Measurements from ENCODE around the gene DBNDD1. TPM values are rescaled to one million over a fixed set of nuclear protein-coding genes. Genes with fewer than 3 reads are reported as not detected.
"Not testable (repeated sequence)": the region's sequence is repeated elsewhere in the genome, so short reads cannot be mapped to it uniquely, and the experiment has no call there.

Gene DBNDD1
- total RNA-seq, 1 experiment from 2014 or later = 1.3 TPM

DNA sequence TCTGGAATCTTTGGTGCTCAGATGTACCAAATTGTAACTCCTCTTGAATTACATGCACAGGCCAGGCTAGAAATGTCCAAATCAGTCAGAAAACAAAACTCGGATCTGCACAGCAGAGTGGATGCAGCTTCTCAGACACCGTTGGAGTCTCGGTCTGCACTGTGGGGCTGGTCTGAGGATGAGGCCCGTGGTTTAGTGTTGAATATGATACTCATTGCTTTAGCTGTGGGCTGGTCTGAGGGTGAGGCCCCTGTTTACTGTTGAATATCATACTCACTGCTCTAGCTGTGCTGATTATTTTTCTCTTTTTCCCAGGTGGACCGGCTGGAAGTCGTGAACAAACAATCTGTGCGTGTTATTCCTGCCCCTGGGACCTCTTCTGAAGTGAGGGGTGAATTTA lies 35.0 kb downstream of the DBNDD1 start:
- no peaks in the 10 kb centered on the region for H3K4me1 ChIP-seq (replicated peaks)
- no peaks in the 10 kb centered on the region for H3K9me3 ChIP-seq (replicated peaks)
- no peak overlapping the region for H3K27ac ChIP-seq
- no peaks in the 10 kb centered on the region for H3K27me3 ChIP-seq (replicated peaks)
- peaks cover 85% of the 10 kb centered on the region for H3K36me3 ChIP-seq
- DNase-seq (ENCODE audit: low read depth in 1 of 2, low spot score in 2 of 2) = no peak
- no peak overlapping the region for H3K4me3 ChIP-seq

DNA sequence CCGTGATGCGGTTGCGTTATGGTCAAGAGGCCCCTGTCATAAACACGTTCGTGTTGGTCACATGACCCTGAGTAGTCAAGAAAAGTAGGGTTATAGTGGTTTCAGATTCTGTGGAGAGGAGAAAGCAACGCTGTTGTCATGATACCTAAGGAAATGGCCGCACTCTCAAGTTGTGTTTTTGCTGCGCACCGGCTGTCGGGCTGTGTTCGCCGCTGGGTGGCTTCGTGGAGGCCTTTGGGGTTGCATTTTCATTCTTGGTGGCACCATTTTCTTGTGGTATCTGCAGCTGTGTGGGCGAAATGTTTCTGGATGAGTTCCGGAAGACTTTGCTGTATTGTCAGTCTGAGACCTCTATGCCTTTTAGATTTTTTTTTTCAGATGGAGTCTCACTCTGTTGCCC lies 35.7 kb downstream of the DBNDD1 start:
- H3K27me3 ChIP-seq (replicated peaks) = no peaks in the 10 kb centered on the region
- no peak for DNase-seq (ENCODE audit: low read depth in 1 of 2, low spot score in 2 of 2)
- H3K4me3 ChIP-seq = no peak overlapping the region
- H3K36me3 ChIP-seq = peaks cover 82% of the 10 kb centered on the region
- no peaks in the 10 kb centered on the region for H3K9me3 ChIP-seq (replicated peaks)
- no peak overlapping the region for H3K27ac ChIP-seq
- no peaks in the 10 kb centered on the region for H3K4me1 ChIP-seq (replicated peaks)

DNA sequence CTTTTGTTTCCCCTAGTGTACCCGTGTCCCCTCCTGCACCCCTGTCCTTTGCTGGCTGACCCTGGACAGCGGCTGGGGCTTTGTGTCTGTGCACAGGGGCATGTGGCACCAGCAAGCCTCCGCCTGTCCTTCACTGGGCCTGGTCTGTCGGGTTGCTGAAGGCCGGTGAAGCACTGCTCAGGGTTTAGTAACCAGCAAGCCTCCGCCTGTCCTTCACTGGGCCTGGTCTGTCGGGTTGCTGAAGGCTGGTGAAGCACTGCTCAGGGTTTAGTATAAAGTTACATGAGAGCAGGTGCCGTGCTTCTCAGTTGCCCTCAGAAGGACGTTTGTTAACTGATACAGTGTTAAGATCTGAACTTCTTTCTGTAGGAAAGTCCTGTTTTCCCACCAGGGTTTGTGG lies 36.9 kb downstream of the DBNDD1 start:
- H3K4me3 ChIP-seq = no peak overlapping the region
- no peak for DNase-seq (ENCODE audit: low read depth in 1 of 2, low spot score in 2 of 2)
- H3K4me1 ChIP-seq (replicated peaks) = no peaks in the 10 kb centered on the region
- no peaks in the 10 kb centered on the region for H3K9me3 ChIP-seq (replicated peaks)
- H3K27me3 ChIP-seq (replicated peaks) = no peaks in the 10 kb centered on the region
- H3K27ac ChIP-seq = no peak overlapping the region
- peaks cover 84% of the 10 kb centered on the region for H3K36me3 ChIP-seq

DNA sequence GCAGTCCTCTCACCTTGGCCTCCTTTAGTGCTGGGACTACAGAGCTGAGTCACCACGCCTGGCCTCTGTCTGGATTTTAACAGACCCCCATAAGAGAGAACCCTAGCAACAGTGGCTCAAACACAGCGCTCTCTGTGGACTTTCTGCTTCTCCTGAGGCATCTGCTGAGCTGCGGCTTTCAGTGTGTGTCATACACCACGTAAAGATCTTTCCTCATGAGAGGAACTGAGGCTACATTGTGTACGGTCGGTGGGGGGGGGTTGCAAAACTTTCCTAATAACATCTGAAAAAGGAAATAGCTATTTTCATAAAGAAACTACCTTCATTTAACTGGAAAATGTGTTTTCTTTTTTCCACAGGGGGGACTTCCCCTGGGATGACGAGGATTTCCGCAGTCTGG lies 37.8 kb downstream of the DBNDD1 start:
- Histone ChIP-seq H3K27me3 (replicated peaks) (no peaks in the 10 kb centered on the region), H3K9me3 (replicated peaks) (no peaks in the 10 kb centered on the region), H3K4me3 (no peak overlapping the region), H3K27ac (no peak overlapping the region), H3K36me3 (peaks cover 78% of the 10 kb centered on the region), H3K4me1 (replicated peaks) (no peaks in the 10 kb centered on the region)
- no peak for DNase-seq (ENCODE audit: low read depth in 1 of 2, low spot score in 2 of 2)

DNA sequence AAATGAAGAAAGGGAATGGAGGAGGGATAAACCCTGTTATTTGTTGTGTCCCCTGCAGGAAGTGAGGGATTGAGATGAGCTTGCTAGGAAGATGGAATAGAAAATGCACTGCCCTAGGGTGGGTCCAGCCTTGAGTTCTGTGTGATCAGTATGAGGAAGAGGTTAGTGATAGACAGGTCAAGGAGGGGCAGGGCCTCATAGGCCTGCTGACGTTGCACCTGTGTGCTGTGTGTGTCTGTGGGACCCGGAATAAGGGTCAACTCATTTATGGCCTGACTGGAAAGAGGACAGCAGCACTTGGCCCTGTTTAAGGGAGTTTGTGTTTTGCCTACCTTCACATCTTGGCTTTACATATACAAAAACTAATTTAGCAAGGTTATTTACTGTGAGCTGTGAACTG lies 44.4 kb downstream of the DBNDD1 start:
- Histone ChIP-seq H3K9me3 (replicated peaks) (no peaks in the 10 kb centered on the region), H3K27ac (no peak overlapping the region), H3K36me3 (peaks cover 47% of the 10 kb centered on the region), H3K27me3 (replicated peaks) (no peaks in the 10 kb centered on the region), H3K4me3 (no peak overlapping the region), H3K4me1 (replicated peaks) (peaks cover 22% of the 10 kb centered on the region)
- DNase-seq (ENCODE audit: low read depth in 1 of 2, low spot score in 2 of 2) = no peak

DNA sequence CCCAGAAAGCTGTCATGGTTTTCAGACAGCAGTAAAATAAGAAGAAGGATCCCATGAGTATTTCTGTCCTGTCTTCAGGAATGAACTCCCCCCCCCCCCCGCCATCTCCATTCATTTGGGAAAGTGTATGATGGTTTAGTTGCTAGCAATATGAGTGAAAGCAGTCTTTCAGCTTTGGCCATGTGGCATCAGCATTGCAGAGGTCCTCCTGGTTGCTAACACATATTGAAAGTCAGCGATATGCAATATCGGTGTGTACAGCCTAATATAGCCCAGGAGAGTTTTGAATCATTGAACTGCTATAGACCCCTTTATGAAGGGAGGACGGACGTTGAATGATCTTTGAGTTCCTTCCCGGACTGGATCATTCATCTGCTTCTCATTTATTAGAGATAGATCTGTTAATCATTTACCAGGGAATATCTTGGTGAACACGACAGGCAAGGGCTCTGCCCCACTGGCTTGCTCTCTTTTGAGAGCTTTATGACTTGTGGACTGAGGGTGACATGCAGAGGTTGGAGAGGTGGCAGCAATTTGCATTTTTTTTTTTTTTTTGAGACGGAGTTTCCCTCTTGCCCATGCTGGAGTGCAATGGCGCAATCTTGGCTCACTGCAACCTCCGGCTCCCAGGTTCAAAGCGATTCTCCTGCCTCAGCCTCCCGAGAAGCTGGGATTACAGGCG lies 45.5 kb downstream of the DBNDD1 start:
- Histone ChIP-seq H3K36me3 (peaks cover 45% of the 10 kb centered on the region), H3K27ac (no peak overlapping the region), H3K27me3 (replicated peaks) (no peaks in the 10 kb centered on the region), H3K9me3 (replicated peaks) (no peaks in the 10 kb centered on the region), H3K4me1 (replicated peaks) (peaks cover 22% of the 10 kb centered on the region), H3K4me3 (peak overlapping the region; percentile 99)
- no peak for DNase-seq (ENCODE audit: low read depth in 1 of 2, low spot score in 2 of 2)

DNA sequence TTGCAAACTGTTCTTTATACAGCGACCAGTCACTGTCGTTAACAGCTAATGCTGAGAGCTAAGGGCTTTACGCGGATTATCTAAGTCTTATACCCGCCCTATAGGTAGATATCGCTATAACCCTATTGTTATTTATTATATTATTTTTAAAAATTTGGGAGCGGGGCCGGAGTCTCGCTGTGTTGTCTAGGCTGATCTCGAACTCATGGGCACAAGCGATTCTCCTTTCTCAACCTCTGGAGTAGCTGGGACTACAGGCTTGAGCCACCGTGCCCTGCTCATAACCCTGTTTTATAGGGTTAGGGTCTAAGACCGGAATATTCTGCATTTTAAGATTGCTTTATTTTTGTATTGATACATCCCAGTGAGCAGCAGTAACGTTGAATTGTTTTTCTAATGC lies 46.0 kb downstream of the DBNDD1 start:
- Histone ChIP-seq H3K4me3 (peak overlapping the region; percentile 99), H3K27me3 (replicated peaks) (no peaks in the 10 kb centered on the region), H3K36me3 (peaks cover 44% of the 10 kb centered on the region), H3K4me1 (replicated peaks) (peaks cover 22% of the 10 kb centered on the region), H3K27ac (peak overlapping the region; percentile 84; the same call in 1 of the 2 replicates), H3K9me3 (replicated peaks) (no peaks in the 10 kb centered on the region)
- no peak for DNase-seq (ENCODE audit: low read depth in 1 of 2, low spot score in 2 of 2)

DNA sequence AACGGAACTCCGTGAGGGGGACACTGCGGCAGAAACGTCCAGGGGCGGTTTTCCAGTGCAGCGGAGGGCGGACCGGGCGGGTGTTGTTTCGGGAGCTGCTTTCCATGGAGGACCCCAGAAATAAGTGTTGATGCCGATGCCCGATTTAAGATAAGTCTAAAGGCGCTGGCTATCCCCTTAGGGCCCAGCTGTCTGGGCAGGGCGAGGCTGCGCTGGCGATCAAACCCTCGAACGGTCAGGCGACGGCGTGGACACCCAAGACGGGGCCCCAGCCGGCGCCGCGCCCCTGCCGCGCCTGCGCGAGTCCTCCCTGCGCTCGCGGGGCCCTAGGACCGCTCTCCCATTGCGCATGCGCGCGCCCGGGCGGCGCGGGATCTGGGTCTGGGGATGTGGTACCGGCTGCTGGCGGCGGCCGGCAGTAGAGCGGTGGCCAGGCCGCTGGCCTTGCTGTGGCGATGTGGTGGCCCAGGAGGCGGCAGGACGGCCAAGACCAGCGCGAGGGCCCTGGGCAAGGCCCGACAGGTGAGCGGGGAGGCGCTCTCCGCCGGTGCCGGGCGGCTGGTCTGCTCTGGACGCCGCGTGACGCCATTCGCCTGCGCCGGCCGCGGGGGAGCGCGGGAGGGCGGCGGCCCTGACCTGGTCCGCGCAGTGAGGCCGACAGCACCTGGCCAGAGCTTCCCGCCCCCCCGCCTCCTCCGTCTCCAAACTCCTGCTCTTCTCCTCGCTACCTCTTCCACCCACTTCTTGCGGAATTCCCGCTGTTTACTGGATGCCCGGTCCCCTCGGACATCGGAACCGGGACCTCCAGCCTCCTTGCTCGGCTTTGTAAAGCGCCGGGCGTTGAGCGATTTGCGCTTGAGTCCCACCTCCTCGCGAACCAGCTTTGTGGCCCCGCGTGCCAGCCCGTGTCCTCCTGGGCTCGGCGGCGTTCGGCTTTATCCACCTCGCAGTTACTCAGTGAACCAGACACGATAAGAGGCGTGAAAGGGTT lies 46.7 kb downstream of the DBNDD1 start:
- H3K27ac ChIP-seq = peak overlapping the region; percentile 84
- H3K4me3 ChIP-seq = peak overlapping the region; percentile 99
- H3K36me3 ChIP-seq = peaks cover 37% of the 10 kb centered on the region
- H3K27me3 ChIP-seq (replicated peaks) = no peaks in the 10 kb centered on the region
- peak; percentile 91 to 97 for DNase-seq (ENCODE audit: low read depth in 1 of 2, low spot score in 2 of 2)
- H3K4me1 ChIP-seq (replicated peaks) = peaks cover 22% of the 10 kb centered on the region
- no peaks in the 10 kb centered on the region for H3K9me3 ChIP-seq (replicated peaks)

DNA sequence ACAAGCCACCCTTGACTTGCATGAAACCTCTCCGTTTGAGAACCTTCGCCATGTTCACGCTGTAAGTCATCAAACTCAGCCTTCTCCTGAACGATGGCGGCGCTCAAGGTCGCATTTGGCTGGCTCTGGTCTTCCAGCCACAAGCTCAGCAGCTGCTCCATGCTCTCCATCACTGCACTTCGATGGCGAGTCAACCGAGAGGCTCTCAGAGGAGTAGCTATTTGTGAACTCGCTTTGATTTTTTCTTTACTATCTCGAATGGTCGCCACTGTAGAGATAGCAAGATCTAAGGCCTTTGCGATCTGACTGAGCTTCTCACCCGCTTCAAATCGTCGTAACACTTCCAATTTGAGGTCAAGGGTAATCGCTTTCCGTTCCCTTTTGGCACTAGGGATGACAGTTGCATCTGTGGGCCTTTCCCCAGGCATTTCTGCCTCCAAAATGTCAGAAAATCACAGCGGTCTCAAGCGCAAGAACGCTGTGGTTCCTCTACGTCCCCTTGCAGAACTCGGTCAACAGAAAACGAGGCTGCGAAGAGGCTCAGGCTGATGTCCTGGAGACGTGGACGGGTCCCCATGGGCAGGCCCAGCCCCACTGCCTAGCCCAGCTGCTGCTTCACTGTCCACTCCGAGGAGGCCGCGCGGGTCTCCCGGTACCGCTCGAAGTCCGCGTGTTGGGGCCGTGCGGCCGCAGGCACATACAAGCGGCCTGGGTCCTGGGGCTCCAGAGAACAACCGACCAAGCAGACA lies 47.6 kb downstream of the DBNDD1 start:
- DNase-seq (ENCODE audit: low read depth in 1 of 2, low spot score in 2 of 2) = no peak
- H3K9me3 ChIP-seq (replicated peaks) = no peaks in the 10 kb centered on the region
- H3K4me3 ChIP-seq = peak overlapping the region; percentile 99
- H3K36me3 ChIP-seq = peaks cover 34% of the 10 kb centered on the region
- H3K27ac ChIP-seq = peak overlapping the region; percentile 84
- no peaks in the 10 kb centered on the region for H3K27me3 ChIP-seq (replicated peaks)
- peaks cover 22% of the 10 kb centered on the region for H3K4me1 ChIP-seq (replicated peaks)

DNA sequence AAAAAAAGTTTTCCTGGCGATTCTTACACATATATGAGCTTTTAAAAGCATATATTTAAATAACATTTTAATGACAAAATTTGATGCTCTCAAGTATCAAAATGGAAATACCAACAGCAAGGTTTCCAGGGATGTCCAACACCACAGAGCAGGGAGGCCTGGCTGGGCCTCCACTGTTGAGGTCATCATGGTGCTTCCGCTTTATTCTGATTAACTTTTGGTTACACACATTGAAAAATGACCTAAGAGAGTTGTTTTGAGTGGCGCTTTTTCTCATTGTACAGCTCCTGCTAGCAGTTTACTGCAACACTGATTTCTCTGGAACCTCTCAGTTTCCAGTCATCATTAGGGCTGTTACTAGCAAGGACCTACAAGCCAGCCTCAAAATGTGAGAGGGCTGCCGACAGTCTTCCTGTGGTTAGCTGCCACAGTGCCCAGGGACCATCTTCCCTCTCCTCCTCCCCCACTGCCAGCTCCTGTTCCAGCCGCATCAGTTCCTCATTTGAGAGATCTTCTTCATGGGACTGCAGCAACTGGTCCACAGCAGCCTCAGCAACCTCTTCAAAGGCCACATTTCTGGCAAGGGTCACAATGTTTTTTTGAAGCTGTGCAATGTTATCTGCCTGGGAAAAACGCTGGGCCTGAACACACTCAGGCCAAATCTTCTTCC lies 49.4 kb downstream of the DBNDD1 start:
- no peak overlapping the region for H3K4me3 ChIP-seq
- peaks cover 27% of the 10 kb centered on the region for H3K36me3 ChIP-seq
- no peak overlapping the region for H3K27ac ChIP-seq

DNA sequence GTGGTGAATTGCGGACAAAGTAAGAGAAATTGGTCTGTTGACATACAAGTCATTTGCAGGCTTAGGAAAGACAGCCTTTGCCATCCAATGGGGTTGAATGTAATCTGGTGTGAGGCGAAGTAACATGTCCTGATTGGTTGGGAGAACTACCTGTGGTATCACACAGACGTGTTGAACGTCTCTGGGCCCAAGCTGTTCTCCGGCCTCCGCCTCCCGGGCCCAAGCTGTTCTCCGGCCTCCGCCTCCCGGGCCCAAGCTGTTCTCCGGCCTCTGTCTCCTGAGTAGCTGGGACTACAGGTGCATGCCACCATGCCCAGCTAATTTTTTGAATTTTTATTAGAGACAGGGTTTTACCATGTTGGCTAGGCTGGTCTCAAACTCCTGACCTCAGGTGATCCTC lies 51.2 kb downstream of the DBNDD1 start:
- Histone ChIP-seq H3K4me1 (replicated peaks) (peaks cover 15% of the 10 kb centered on the region), H3K36me3 (peaks cover 21% of the 10 kb centered on the region)
- not testable (repeated sequence) for DNase-seq (ENCODE audit: low read depth in 1 of 2, low spot score in 2 of 2); H3K27me3 ChIP-seq (replicated peaks); H3K4me3 ChIP-seq; H3K27ac ChIP-seq; H3K9me3 ChIP-seq (replicated peaks)

More for the DNA sequence above, 49.4 kb downstream of the DBNDD1 start:
- peaks cover 22% of the 10 kb centered on the region for H3K4me1 ChIP-seq (replicated peaks)
- H3K9me3 ChIP-seq (replicated peaks) = no peaks in the 10 kb centered on the region
- no peak for DNase-seq (ENCODE audit: low read depth in 1 of 2, low spot score in 2 of 2)
- H3K27me3 ChIP-seq (replicated peaks) = no peaks in the 10 kb centered on the region

DNA sequence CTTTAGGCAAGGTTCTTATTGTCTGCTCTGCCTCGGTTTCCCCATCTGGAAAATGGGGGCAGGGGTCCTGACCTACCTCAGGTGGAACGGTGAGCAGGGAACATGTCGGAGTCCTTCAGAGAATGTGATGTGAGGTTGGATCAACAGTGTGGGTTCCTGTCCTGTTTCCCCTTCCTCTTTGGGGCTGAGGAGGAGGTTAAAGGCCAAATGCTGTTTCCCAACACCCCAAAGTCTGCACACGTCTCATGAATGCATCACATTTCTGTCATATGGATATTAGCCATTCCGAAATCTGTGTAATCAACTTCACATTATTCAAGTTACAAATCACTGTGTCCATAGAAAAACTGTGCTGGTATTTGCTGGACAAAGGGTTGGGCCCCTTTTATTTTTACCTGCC lies 51.8 kb downstream of the DBNDD1 start:
- not testable (repeated sequence) for DNase-seq (ENCODE audit: low read depth in 1 of 2, low spot score in 2 of 2); H3K27ac ChIP-seq; H3K9me3 ChIP-seq (replicated peaks); H3K4me3 ChIP-seq; H3K27me3 ChIP-seq (replicated peaks)
- Histone ChIP-seq H3K36me3 (peaks cover 16% of the 10 kb centered on the region), H3K4me1 (replicated peaks) (peaks cover 15% of the 10 kb centered on the region)

DNA sequence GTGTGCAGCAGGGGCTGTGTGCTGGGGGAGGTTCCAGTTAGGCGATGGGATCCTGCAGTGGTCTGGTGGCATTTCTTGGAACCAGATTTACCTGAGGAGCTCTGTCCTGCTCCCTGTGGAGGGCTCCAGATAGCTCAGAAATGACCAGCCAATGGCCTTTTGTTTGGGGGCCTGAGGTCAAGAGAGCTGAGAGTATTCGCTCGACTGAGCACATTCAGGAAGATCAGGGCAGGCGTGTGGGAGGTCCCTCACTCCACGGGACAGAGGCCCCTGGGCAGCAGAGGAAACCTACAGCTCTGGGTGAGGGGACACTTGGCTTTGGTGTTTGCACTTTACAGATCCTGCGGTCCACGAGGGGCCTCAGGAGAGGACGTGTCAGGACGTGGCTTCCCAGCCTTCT lies 52.5 kb downstream of the DBNDD1 start:
- H3K36me3 ChIP-seq = peaks cover 15% of the 10 kb centered on the region
- H3K4me3 ChIP-seq = no peak overlapping the region
- DNase-seq (ENCODE audit: low read depth in 1 of 2, low spot score in 2 of 2) = no peak

More for the DNA sequence above, 52.5 kb downstream of the DBNDD1 start:
- Histone ChIP-seq H3K4me1 (replicated peaks) (peaks cover 10% of the 10 kb centered on the region), H3K27me3 (replicated peaks) (no peaks in the 10 kb centered on the region), H3K9me3 (replicated peaks) (no peaks in the 10 kb centered on the region), H3K27ac (no peak overlapping the region)

All from SJSA1 (cell line).